Keratinocyte (primary cell): Measurements from ENCODE around the gene EPHB3. TPM values are rescaled to one million over a fixed set of nuclear protein-coding genes. Genes with fewer than 3 reads are reported as not detected.

ENCODE experiments used
- DNase-seq: peaks from one replicate; pipeline ENCODE4 v3.0.0-alpha.2; 2011; ENCODE audit warnings: low read depth, missing footprints, low spot score
- FAIRE-seq: peaks from 2 replicates; lab custom pipeline; 2011; peaks lifted over from hg19 to GRCh38; lab: Jason Lieb, UNC
- H2AFZ ChIP-seq: 2 replicates; pipeline ENCODE4 v1.6.0; 2012; ENCODE audit warnings: low read length, control low read depth, inconsistent platforms; ENCODE audit not compliant: control insufficient read depth
- H3K27ac ChIP-seq: 2 replicates; pipeline ENCODE4 v1.5.1; 2011; ENCODE audit warnings: low read length; ENCODE audit not compliant: control insufficient read depth, insufficient read depth
- H3K27me3 ChIP-seq: 3 replicates; pipeline ENCODE4 v1.6.0; 2011; ENCODE audit warnings: low read length; ENCODE audit not compliant: control insufficient read depth, insufficient read depth; ENCODE audit errors: extremely low read depth
- H3K36me3 ChIP-seq, 2 experiments: 2 replicates in 1 of 2; 3 replicates in 1 of 2; pipeline ENCODE4 v1.5.1; 2011; ENCODE audit warnings: low read length in 2 of 2, mild to moderate bottlenecking in 1 of 2; ENCODE audit not compliant: control insufficient read depth in 2 of 2, insufficient read depth in 2 of 2; ENCODE audit errors: extremely low read depth in 1 of 2
- H3K4me1 ChIP-seq: 3 replicates; pipeline ENCODE4 v1.5.1; 2011; ENCODE audit warnings: low read length; ENCODE audit not compliant: control insufficient read depth, insufficient read depth; ENCODE audit errors: extremely low read depth
- H3K4me2 ChIP-seq: 3 replicates; pipeline ENCODE4 v1.6.0; 2011; ENCODE audit warnings: low read depth, low read length; ENCODE audit not compliant: control insufficient read depth, insufficient read depth; ENCODE audit errors: extremely low read depth
- H3K4me3 ChIP-seq, 3 experiments: fragments of 200-600 bp in 1 of 3; sonication (generic) in 1 of 3; 2 replicates in 2 of 3; 3 replicates in 1 of 3; pipeline ENCODE4 v1.5.1; 2011 to 2016; ENCODE audit warnings: low read length in 3 of 3, mild to moderate bottlenecking in 3 of 3, control low read depth in 2 of 3, inconsistent platforms in 1 of 3, low read depth in 1 of 3, mixed read lengths in 1 of 3, mixed run types in 1 of 3, moderate library complexity in 1 of 3; ENCODE audit not compliant: control insufficient read depth in 2 of 3, insufficient read depth in 2 of 3; ENCODE audit errors: extremely low read depth in 1 of 3
- H3K79me2 ChIP-seq: 2 replicates; pipeline ENCODE4 v1.6.0; 2012; ENCODE audit warnings: low read length; ENCODE audit not compliant: control insufficient read depth, insufficient read depth
- H3K9ac ChIP-seq: 3 replicates; pipeline ENCODE4 v1.6.0; 2011; ENCODE audit warnings: low read length; ENCODE audit not compliant: control insufficient read depth, insufficient read depth; ENCODE audit errors: extremely low read depth
- H3K9me1 ChIP-seq: 3 replicates; pipeline ENCODE4 v1.6.0; 2011; ENCODE audit warnings: low read length; ENCODE audit not compliant: control insufficient read depth, insufficient read depth; ENCODE audit errors: extremely low read depth
- H3K9me3 ChIP-seq: 2 replicates; pipeline ENCODE4 v1.5.1; 2012; ENCODE audit warnings: low read depth, low read length; ENCODE audit not compliant: control insufficient read depth
- H4K20me1 ChIP-seq: 3 replicates; pipeline ENCODE4 v1.6.0; 2011; ENCODE audit warnings: low read length; ENCODE audit not compliant: control insufficient read depth, insufficient read depth; ENCODE audit errors: extremely low read depth
- EZH2 ChIP-seq: IDR thresholded peaks from one replicate; pipeline ENCODE4 v1.6.1; 2012; ENCODE audit warnings: inconsistent platforms, mild to moderate bottlenecking, low read length, moderate library complexity
- dilution Hi-C: fragments of 300-500 bp; cut with MboI; formaldehyde crosslinking; loops from one replicate; pipeline ENCODE4 v1.7.0; 2020; ENCODE audit warnings: low sequenced_read_pairs; ENCODE audit not compliant: extremely low pct_ligation_motif_present
- polyA plus RNA-seq, 5 experiments: library from polyadenylated mRNA; depleted of rRNA in 3 of 5; stranded (reverse) in 3 of 5; stranded (forward) in 1 of 5; unstranded in 1 of 5; fragments of >200 nt; gene quantifications; 1 replicate in 1 of 5; 2 replicates in 3 of 5; 3 replicates in 1 of 5; pipeline versions ENCODE4 v1.2.1 to v1.2.3, GENCODE V29; 2011 to 2012; ENCODE audit warnings: missing spikeins in 2 of 5, low read depth in 1 of 5, low replicate concordance in 1 of 5
- TF ChIP-seq, protein P1 (sequence below), 3 experiments: IDR thresholded peaks in 1 of 3; conservative IDR thresholded peaks in 1 of 3; optimal IDR thresholded peaks in 1 of 3; 2 replicates in 2 of 3; 3 replicates in 1 of 3; pipeline versions ENCODE3 to v1.5.1; 2011; ENCODE audit warnings: low read length in 3 of 3, mild to moderate bottlenecking in 3 of 3, moderate library complexity in 2 of 3, control low read depth in 1 of 3, inconsistent platforms in 1 of 3; ENCODE audit not compliant: insufficient read depth in 2 of 3; ENCODE audit errors: extremely low read depth in 1 of 3

The EPHB3 gene
- polyA plus RNA-seq, 1 donor (not counting 4 experiments of a cell fraction or from before 2014, with no cell fraction given) = 2.2 TPM

DNA sequence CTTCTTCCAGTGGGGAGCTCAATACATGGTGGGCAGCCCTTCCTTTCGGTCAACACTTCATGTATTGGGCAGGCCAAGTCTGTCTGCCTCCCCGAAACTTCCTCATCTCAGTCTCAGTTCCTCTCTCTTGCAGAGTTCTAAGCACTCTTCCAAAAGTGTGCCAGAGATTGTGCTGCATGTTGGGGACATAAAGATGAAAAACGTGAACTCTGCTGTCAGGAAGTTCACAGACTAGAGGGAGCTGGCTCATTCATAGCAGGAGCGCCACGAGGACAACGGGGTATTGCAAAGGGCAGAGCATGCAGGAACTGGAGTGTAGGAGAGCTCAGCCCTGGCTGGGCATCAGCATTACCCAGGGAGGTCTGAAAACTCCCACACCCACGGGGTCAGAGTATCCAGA, 15.3 kb upstream of the EPHB3 start:
- dilution Hi-C loops = no loop called here
- Histone ChIP-seq H3K4me1 (no peaks in the 10 kb centered on the region), H3K4me2 (no peak overlapping the region), H3K9me1 (no peaks in the 10 kb centered on the region), H4K20me1 (no peaks in the 10 kb centered on the region), H3K9me3 (no peaks in the 10 kb centered on the region), H2AFZ (no peak overlapping the region), H3K27ac (no peak overlapping the region), H3K4me3 (no peak overlapping the region), H3K9ac (no peak overlapping the region), H3K36me3 (no peaks in the 10 kb centered on the region), H3K27me3 (peaks cover 7% of the 10 kb centered on the region), H3K79me2 (no peaks in the 10 kb centered on the region)
- no peak for FAIRE-seq
- TF ChIP-seq, protein P1, sequence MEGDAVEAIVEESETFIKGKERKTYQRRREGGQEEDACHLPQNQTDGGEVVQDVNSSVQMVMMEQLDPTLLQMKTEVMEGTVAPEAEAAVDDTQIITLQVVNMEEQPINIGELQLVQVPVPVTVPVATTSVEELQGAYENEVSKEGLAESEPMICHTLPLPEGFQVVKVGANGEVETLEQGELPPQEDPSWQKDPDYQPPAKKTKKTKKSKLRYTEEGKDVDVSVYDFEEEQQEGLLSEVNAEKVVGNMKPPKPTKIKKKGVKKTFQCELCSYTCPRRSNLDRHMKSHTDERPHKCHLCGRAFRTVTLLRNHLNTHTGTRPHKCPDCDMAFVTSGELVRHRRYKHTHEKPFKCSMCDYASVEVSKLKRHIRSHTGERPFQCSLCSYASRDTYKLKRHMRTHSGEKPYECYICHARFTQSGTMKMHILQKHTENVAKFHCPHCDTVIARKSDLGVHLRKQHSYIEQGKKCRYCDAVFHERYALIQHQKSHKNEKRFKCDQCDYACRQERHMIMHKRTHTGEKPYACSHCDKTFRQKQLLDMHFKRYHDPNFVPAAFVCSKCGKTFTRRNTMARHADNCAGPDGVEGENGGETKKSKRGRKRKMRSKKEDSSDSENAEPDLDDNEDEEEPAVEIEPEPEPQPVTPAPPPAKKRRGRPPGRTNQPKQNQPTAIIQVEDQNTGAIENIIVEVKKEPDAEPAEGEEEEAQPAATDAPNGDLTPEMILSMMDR (optimal IDR thresholded peaks at IDR 0.05 in 1 of 3, IDR thresholded peaks at IDR 0.05 in 1 of 3, conservative IDR thresholded peaks at IDR 0.05 in 1 of 3; ENCODE audit: extremely low read depth in 1 of 3, insufficient read depth in 2 of 3, low read length in 3 of 3) = no peak
- TF ChIP-seq EZH2 = no peak
- no peak for DNase-seq

DNA sequence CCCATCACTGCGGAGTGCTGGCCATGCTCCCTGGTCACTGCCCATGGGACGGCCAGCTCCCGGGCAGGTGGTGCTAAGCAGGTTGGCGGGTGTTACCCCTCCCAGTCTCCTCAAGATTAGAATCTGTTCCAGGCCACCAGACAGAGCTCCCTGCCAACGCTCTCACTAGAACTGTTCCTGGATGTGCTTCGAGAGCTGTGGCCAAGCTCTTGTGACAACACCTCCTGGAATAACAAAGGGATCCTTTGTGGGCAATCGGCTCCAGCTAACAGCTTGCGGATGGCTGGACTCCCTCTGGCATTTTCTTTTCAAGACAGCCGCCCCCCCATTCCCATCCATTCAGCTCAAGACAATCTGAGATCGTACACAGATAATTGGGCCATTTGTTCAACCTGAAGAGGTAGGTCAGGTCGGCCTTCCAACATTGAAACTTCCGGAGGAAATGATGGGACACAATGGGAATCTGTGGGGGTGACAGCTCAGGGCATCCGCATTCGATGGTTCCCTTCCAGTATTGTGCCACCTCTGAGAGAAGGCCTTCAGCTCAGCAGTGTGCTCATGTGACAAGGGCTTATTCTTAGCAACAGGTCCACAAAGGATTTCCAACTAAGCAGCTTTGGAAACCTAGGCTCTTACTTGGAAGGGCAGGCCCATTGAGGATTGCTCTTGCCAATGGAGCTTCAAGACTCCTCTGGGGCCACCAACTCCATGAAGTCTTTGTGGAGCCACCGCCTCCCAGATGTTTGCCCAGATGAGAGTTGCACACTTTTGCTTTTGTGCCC, 11.6 kb upstream of the EPHB3 start:
- no peaks in the 10 kb centered on the region for H3K36me3 ChIP-seq
- dilution Hi-C loops = no loop called here

More for the DNA sequence above, 11.6 kb upstream of the EPHB3 start:
- Histone ChIP-seq H2AFZ (no peak overlapping the region), H3K9ac (no peak overlapping the region), H3K79me2 (no peaks in the 10 kb centered on the region), H4K20me1 (no peaks in the 10 kb centered on the region), H3K27me3 (peaks cover 4% of the 10 kb centered on the region), H3K4me2 (no peak overlapping the region), H3K9me3 (no peaks in the 10 kb centered on the region), H3K27ac (no peak overlapping the region), H3K9me1 (no peaks in the 10 kb centered on the region), H3K4me3 (no peak overlapping the region), H3K4me1 (no peaks in the 10 kb centered on the region)
- FAIRE-seq (no peak), DNase-seq (no peak)
- TF ChIP-seq, protein P1 (optimal IDR thresholded peaks at IDR 0.05 in 1 of 3, IDR thresholded peaks at IDR 0.05 in 1 of 3, conservative IDR thresholded peaks at IDR 0.05 in 1 of 3; ENCODE audit: extremely low read depth in 1 of 3, insufficient read depth in 2 of 3, low read length in 3 of 3) = no peak
- TF ChIP-seq EZH2 = no peak
